HG02623 (cell line): ENCODE measurements around the gene FUCA2.

ENCODE experiments used
- ATAC-seq: cut with Tn5 transposase; IDR thresholded peaks from one replicate; pipeline ENCODE4 v1.9.1; 2021; ENCODE audit warnings: moderate library complexity; ENCODE audit not compliant: unreplicated experiment

The FUCA2 gene

GRCh38 chr6:143510991-143511891 is at the start of gene FUCA2:
TSS of gene FUCA2 (minus strand) at chr6:143511720. CDS start at chr6:143511634, 86 bp downstream.
- ATAC-seq, result peak; percentile 53

- no peak for ATAC-seq
Measured at GRCh38 chr6:143561105-143561704, 49.7 kb upstream of the FUCA2 start.

GRCh38 chr6:143559051-143559660 is 47.6 kb upstream of the FUCA2 start:
- no peak for ATAC-seq

GRCh38 chr6:143556529-143556928 is 45.0 kb upstream of the FUCA2 start:
- ATAC-seq, result no peak

DNA sequence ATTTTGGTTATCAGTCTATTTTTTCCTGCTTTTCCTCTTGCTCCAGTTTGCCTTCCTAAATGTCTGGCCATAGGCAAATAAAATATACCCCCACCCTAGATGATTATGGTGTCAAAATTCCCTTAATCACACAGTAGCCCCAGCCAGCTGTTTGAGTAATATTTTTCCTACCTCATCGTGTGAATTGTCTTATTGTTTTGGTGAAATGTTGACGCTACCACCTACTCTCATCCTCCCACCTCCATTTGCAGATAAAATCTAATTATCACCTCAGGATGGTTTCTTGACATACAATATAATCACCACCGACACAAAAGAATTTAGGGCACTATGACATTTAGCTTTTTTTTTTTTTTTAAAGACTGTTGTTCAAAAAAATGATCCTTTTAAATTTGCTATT is 44.1 kb upstream of the FUCA2 start:
- no peak for ATAC-seq

GRCh38 chr6:143555071-143555492 is 43.6 kb upstream of the FUCA2 start:
- no peak for ATAC-seq

GRCh38 chr6:143553337-143553736 is 41.8 kb upstream of the FUCA2 start:
- no peak for ATAC-seq

GRCh38 chr6:143549949-143550268 is 38.4 kb upstream of the FUCA2 start:
- no peak for ATAC-seq

DNA sequence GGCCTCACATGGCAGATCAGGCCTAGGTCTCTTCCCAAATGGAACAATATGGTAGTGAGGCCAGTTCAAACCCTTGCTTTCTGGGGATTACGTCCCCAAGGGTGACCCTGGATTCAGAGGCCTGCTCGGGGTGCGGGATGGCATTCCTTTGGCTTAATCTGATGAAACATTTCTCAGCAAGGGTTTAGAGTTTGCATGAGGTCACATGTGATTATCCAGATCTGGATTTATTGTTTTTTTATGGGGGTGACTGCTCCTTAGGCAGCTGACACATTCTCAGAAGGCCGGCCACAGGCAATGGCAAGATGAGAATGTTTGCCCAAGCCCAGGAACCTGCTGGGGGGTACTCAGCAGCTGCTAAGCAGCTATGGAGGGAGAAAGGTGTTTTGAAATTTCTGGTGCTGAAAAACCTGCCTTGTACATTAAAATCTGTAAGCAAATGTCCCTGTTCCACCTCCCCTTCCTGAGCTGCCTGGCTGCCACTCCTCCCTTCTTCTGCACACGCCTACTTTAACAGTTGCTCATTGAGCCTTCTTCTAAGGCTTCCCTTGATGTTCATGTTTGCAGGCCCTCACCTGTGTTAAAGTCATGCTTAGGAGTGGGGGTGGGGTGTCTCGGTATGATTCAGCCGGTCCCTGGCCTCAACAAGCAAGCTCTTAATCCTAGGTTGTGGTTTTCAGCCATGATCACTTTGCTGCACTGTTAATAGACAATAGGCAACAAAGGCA is 37.9 kb upstream of the FUCA2 start:
- peak; percentile 69 for ATAC-seq

- no peak for ATAC-seq
Measured at GRCh38 chr6:143546599-143546998, 35.1 kb upstream of the FUCA2 start.

DNA sequence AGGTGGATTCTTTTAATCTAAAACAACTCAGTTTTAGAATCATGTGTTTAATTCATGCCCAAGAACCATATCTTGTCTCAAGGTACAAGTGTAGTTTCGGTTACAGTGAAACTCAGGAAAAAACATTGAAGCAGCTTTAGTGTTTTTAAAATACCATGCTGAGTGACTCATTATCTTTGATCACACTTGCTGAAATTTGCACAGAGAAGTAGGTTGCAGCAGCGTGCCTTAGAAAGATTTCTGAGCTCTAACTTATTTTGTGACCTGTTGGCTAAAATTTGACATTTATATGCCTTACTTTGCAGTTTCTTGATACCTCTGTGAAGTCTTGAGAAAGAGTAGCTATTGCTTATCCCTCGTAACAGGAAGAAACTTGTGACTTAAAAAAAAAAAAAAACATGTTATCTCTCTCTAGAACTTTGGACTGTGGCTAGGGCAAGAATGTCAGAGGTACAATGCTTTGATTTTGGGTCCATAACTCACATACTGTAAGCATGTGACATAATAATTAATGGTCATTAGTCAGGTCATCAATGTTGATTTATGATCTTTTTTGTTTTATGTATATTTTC is 34.5 kb upstream of the FUCA2 start:
- ATAC-seq, result no peak

DNA sequence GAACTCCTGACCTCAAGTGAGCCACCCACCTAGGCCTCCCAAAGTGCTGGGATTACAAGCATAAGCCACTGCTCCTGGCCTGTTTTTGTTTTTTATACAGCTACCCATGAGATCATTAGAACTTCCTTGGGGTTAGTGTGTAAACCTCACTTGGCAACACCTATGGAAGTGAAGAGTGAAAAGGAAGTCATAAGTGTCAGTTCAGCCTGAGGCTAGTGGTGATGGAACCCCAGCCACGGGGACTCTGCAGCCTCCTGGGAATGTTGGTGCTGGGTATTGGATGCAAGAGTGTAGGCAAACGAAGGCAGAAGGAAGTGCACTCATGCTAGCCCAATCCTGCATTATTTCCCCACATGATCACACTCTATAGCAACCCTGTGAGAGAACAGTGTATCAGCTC is 33.6 kb upstream of the FUCA2 start:
- ATAC-seq, result no peak

DNA sequence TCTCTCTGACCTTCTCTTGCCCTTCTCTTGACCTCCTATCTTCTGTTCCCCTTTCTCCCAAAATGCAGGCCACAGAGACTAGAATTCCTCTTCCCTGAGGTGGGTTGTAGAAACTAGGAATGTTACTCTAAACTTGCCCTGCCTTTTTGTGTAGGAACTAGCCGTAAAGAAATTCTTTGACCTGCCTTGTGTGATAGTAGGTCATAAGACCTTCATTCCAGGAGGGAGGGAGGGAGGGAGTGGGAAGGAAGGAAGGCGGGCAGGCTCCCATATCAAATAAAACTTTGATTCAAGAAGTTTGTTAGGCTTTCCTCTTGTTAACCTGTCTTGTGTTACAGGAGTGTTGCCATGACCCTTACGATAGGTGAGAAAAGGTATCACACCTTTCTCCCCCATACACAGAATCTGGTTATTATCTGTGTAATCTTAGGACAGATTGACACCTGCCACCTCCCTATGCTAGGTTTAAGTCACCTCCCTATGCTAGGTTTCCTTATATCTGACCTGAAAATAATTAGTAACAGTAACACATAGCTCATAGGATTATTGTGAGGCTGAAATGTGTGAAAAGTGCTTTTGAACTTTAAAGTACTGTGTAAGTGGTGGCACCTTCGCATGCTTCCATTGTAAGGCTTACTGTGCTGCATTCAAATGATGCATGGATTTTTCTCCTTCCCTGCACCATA is 32.6 kb upstream of the FUCA2 start:
- no peak for ATAC-seq

- no peak for ATAC-seq
Measured at GRCh38 chr6:143543435-143543834, 31.9 kb upstream of the FUCA2 start.

GRCh38 chr6:143542888-143543287 is 31.4 kb upstream of the FUCA2 start:
- no peak for ATAC-seq

GRCh38 chr6:143540192-143540591 is 28.7 kb upstream of the FUCA2 start:
- no peak for ATAC-seq

GRCh38 chr6:143539734-143540133 is 28.2 kb upstream of the FUCA2 start:
- ATAC-seq, result no peak

- no peak for ATAC-seq
Measured at GRCh38 chr6:143539106-143539505, 27.6 kb upstream of the FUCA2 start.

- no peak for ATAC-seq
Measured at GRCh38 chr6:143538374-143538773, 26.9 kb upstream of the FUCA2 start.

DNA sequence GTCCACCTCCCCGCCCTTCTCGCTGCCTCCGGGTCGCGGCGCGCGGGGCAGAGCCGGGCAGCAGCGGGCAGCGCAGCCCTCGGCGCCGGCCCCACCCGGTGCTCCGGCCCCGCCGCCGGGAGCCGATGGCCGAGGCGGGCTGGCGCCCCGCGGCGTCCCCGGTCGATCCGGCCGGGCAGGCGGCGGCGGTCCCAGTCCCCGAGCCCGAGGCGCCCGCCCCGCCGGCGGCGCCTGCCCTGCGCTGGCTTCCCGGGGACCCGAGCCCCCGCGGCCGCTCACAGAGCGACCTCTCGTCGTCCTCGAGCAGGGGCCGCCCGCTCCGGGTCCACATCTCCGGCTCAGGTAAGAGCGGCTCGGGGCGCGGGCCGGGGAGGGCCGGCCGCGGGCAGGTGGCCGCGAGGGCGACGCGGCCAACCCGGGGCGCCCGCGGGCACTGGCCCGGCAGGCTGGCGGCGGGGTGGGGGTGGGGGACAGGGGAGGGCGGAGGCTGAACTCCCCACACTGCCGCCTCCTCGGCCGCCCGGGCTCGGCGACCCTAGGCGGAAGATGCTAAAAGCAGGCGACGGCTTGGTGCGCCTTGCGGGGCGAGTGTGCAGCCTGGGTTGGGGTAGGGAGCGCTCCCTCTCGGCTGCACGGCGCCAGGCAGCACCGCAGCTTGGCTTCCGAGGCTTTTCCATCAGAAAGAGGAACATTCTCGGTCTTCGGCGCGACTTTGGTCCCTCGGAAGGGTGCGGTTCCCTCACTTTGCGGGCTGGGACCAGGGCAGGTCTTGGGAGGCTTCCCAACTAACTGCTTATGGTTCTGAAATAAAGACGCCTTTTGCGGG is 25.6 kb upstream of the FUCA2 start:
- peak; percentile 58 for ATAC-seq
